Vagina (tissue), 2 donors: ENCODE results near the gene NIPAL3.

Experiments
- CTCF ChIP-seq, 3 experiments: fragments of 450-650 bp in 2 of 3; fragments of 200-600 bp in 1 of 3; sonication (generic) in 1 of 3; IDR thresholded peaks; one replicate each; pipeline ENCODE4 v1.5.1; 2017 to 2019; ENCODE audit warnings: antibody characterized with exemption in 3 of 3, mild to moderate bottlenecking in 2 of 3, moderate library complexity in 2 of 3
- POLR2AphosphoS5 ChIP-seq, 2 donors: sonication (generic); formaldehyde crosslinking; IDR thresholded peaks; one replicate each; pipeline ENCODE4 v1.9.0; 2017; ENCODE audit warnings: antibody characterized with exemption in 2 of 2, mild to moderate bottlenecking in 2 of 2, low read depth in 1 of 2; ENCODE audit not compliant: insufficient read depth in 1 of 2

- no peak for TF ChIP-seq POLR2AphosphoS5 (IDR thresholded peaks at IDR 0.05; ENCODE audit: insufficient read depth in 1 of 2, low read depth in 1 of 2)
- TF ChIP-seq CTCF (IDR thresholded peaks at IDR 0.05), result no peak
Measured at GRCh38 chr1:24506691-24507381, 91.2 kb downstream of the NIPAL3 start.
